Liver (tissue), 3 donors: ENCODE measurements around the gene CACNA1I.

Experiments used
- CTCF ChIP-seq: fragments of 150-350 bp; IDR thresholded peaks from 2 replicates; pipeline ENCODE4 v1.5.1; 2017; ENCODE audit warnings: improper control_type of control experiment, low read depth, low read length; ENCODE audit not compliant: missing input control
- GABPA ChIP-seq, 2 donors: IDR thresholded peaks in 1 of 2; conservative IDR thresholded peaks in 1 of 2; 2 replicates each; pipeline ENCODE4 v1.6.1; 2016; ENCODE audit warnings: antibody characterized with exemption in 2 of 2, mild to moderate bottlenecking in 1 of 2, moderate library complexity in 1 of 2
- HNF4A ChIP-seq, 2 donors: conservative IDR thresholded peaks; 2 replicates each; pipeline ENCODE4 v1.6.1; 2016; ENCODE audit warnings: antibody characterized with exemption in 2 of 2, mild to moderate bottlenecking in 2 of 2
- RAD21 ChIP-seq, 2 donors: IDR thresholded peaks; 2 replicates each; pipeline ENCODE4 v1.6.1; 2016; ENCODE audit warnings: antibody characterized with exemption in 2 of 2, mild to moderate bottlenecking in 2 of 2
- TAF1 ChIP-seq: conservative IDR thresholded peaks from 2 replicates; pipeline ENCODE4 v1.6.1; 2016; ENCODE audit warnings: antibody characterized with exemption, mild to moderate bottlenecking
- donor health status: healthy.
- donor health status: healthy.

GRCh38 chr22:39627865-39628562 is 57.5 kb downstream of the CACNA1I start:
- TF ChIP-seq CTCF (no peak), TAF1 (no peak), HNF4A (conservative IDR thresholded peaks at IDR 0.05) (no peak), GABPA (IDR thresholded peaks at IDR 0.05 in 1 of 2, conservative IDR thresholded peaks at IDR 0.05 in 1 of 2) (no peak), RAD21 (IDR thresholded peaks at IDR 0.05) (no peak)
